GM21825 (cell line): Measurements from ENCODE around the gene DENND4A.

Experiments
- ATAC-seq: cut with Tn5 transposase; IDR thresholded peaks from one replicate; pipeline ENCODE4 v1.9.1; 2021; ENCODE audit warnings: mild to moderate bottlenecking, moderate library complexity; ENCODE audit not compliant: unreplicated experiment

Gene DENND4A

DNA sequence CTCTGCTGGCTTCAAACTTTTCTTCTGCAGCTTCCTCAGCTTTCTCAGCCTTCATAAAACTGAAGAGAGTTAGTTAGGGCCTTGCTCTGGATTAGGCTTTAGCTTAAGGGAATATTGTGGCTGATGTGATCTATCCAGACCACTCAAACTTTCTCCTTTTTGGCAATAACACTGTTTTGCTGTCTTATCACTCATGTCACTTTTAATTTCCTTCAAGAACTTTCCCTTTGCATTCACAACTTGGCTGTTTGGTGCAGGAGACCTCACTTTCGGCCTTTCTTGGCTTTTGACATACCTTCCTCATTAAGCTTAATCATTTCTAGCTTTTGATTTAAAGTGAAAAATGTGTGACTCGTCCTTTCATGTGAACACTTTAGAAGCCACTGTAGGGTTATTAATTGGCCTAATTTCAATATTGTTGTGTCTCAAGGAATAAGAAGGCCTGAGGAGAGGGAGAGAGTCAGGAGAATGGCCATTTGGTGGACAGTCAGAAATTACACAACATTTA is 109.6 kb downstream of the DENND4A start:
- ATAC-seq = no peak

DNA sequence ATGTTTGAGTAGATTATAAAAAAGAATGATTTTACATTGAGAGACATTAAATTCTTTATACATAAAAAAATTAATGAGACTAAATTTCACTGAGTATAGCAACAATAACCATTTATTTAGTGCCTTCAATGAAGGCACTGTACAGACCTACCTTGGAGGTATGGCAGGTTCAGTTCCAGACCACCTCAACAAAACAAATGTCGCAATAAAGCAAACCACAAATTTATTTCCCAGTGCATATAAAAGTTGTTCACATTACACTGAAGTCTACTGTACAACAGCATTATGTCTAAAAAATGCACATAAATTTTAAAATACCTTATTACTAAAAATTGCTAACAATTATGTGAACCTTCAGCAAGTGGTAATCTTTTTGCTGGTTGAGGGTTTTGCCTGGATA is 111.5 kb downstream of the DENND4A start:
- no peak for ATAC-seq

GRCh38 chr15:65676123-65676522 is 116.0 kb downstream of the DENND4A start:
- no peak for ATAC-seq

DNA sequence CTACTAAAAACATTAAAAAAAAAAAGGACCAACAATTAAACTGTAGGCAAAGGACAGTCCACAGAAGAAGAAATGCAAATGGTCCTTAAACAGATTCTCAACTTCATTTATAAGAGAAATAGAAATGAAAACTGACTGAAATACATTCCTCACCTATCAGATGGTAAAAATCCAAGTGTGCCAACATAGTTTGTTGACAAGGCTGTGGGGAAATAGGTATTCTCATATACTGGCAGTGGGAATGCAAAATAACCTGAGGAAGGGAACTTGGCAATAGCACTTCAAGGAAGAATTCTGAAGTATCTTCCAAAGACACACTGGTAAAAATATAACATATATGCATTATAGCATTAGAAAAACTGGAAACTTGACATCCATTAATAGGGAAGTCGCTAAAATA is 116.5 kb downstream of the DENND4A start:
- no peak for ATAC-seq

GRCh38 chr15:65666257-65666656 is 125.8 kb downstream of the DENND4A start:
- no peak for ATAC-seq

- no peak for ATAC-seq
Measured at GRCh38 chr15:65663521-65663920, 128.6 kb downstream of the DENND4A start.

- no peak for ATAC-seq
Measured at GRCh38 chr15:65660927-65661326, 131.2 kb downstream of the DENND4A start.

- ATAC-seq = no peak
Measured at GRCh38 chr15:65659502-65660052, 132.5 kb downstream of the DENND4A start.

- no peak for ATAC-seq
Measured at GRCh38 chr15:65655457-65655856, 136.6 kb downstream of the DENND4A start.

DNA sequence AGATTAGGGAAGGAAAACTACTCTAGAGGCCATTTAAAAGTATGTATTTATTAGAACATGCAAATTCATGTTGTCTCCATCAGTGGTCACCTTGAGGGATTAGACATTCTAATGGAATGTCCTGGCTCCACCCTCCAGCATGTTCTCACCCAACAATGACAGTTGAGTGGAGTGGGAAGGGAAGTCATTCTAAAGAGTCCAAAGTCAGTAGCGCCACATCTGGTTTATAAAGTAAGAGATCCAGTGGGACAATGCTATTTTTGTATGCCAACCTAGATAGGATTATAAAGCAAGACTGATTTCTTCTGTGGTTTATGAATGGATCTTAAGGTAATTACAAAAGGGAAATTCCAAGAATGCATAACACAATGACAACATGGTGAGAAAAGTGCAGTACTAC is 137.1 kb downstream of the DENND4A start:
- ATAC-seq = no peak

GRCh38 chr15:65653801-65654521 is 138.1 kb downstream of the DENND4A start:
- ATAC-seq = no peak

DNA sequence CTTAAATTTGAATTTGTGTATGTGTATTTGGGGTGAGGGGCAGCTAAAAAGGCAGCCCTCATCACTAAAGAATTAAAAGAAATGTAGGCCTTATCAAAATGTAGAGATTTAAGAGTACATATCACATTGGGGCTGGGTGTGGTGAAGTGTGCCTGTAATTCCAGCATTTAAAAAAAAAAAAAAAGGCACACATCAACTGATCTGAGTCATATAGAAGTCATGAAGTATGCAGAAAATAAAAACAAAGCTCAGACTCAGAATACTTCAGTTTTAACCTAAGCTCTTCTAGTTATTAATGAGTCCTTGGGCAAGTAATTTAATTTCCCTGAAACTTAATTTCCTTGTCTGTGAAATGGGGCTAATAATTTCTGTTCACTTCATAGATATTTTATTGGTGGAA is 138.8 kb downstream of the DENND4A start:
- no peak for ATAC-seq

- no peak for ATAC-seq
Measured at GRCh38 chr15:65651831-65652749, 140.0 kb downstream of the DENND4A start.

GRCh38 chr15:65651042-65651322 is 141.1 kb downstream of the DENND4A start:
- no peak for ATAC-seq

DNA sequence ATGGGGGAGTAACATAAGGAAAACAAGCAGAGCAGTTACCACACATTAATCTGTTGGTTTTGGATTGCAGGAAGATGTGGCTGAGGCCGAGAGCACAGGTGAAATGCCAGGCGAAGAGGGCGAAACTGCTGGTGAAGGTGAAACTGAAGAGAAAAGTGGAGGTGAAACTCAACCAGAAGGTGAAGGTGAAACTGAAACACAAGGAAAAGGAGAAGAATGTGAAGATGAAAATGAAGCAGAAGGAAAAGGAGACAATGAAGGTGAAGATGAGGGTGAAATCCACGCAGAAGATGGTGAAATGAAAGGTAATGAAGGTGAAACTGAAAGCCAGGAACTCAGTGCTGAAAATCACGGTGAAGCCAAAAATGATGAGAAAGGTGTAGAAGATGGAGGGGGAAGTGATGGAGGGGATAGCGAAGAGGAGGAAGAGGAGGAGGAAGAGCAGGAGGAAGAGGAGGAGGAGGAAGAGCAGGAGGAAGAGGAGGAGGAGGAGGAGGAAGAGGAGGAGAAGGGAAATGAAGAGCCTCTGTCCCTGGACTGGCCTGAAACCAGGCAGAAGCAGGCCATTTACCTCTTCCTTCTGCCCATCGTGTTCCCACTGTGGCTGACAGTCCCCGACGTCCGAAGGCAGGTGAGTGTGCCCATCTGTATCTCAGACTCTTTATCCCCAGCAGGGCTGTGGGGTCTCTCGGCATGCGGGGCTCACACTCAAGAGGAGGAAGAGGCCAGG is 141.6 kb downstream of the DENND4A start:
- no peak for ATAC-seq

DNA sequence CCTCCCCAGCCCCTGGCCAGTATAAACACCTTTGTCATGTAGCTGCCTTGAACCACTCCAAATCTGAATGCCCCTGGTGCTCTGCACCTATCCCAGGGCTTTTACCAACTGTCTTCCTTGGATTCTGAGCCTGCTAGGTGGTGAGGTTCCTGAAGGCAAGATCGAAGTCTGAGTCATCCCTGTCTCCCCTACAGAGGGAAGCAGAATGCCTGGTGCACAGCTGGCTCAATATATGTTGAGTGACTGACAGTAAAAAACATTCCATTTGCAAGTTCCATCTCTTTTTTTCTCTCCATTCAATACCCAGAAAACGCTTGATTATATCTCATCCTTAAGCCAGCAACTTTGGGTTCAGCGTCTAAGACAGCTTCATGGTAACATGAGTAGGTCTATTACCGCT is 145.6 kb downstream of the DENND4A start:
- ATAC-seq = no peak

DNA sequence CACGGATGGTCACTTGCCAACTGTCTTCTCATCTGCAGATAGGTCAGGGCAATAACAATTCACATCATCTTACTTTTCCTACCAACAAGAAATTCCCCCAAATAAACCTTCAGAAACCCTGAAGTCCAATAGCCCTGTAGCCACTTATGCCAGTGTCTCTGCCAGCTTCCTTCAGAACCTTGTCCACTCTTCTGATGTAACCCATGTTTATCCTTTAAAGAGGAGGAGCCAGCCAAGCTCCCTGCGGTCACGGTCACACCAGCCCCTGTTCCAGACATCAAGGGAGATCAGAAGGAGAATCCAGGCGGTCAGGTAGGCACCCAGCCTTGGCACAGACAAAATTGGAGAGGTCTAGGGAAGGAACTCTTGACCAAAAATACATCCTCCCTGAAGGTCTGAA is 146.7 kb downstream of the DENND4A start:
- ATAC-seq = no peak

GRCh38 chr15:65644282-65644681 is 147.8 kb downstream of the DENND4A start:
- ATAC-seq = no peak

DNA sequence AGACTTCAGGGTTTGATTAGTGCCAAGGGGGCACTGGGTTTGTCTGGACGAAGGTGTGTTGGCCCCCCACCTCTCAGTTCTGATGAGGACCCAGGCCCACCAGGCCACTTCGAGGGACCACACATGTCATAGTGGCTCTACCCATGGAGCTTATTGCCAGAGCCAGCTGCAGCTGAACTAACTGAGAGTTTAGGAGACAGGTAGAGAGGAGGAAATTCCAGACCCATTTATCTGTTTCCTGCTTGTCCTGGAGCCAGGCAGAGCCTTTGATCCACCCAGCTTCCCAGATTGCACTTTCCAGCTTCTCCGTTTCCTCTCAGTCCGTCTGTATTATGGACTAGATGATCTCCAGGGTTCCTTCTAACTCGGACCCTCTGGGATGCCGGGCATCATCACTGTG is 149.5 kb downstream of the DENND4A start:
- ATAC-seq = no peak

DNA sequence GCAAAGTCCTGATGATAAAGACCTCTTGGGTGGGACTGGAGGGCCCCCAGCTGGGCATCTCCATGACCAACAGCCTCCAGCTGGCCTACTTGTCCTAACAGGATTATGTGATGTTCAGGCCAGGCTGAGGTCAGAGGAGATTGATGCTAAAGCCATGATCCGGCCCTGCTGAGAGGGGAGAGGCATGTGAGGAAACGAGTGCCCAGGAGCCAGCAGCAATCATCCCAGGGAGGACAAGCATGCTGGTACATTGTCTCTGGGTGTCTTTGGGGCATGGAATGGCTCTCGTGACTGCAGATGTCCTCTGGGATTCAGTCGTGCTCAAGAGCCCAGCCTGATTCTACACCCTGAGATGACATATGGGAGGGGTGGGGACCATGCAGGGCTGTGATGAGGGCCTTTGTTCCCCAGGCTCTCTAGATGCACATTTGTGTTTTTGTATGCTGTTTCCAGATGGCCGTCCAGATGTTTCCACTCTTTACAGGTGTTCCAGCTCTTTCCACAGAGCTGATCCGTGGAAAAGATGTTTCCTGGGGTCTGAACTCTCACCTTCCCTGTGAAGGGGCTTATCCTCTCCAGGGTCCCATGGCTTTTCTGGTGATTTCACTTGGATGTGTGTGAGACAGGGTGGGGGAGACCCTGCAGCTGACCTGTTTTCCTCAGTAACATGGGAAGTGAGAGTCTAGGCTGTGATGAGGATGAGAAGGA is 150.2 kb downstream of the DENND4A start:
- no peak for ATAC-seq

DNA sequence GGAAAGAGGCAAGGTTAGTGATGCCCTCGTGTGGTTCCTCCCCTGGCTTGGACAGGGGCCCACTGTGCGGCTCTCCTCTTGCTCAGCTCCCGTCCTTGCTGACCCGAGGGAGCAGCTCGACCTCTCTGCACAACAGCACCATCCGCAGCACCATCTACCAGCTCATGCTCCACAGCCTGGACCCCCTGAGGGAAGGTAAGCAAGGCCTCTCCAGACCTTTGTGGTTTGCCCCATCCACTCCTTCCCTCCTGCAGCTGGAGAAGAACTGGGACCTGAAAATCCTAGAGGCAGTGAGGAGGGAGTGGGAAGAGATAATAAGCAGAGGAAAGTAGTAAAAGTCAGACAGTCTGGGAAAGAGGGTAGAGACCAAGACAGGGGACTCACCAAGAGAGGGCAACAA is 152.6 kb downstream of the DENND4A start:
- ATAC-seq = no peak
